Hepatocyte (in vitro differentiated cells): ENCODE data around the gene TMEM143. TPM values are rescaled to one million over a fixed set of nuclear protein-coding genes. Genes with fewer than 3 reads are reported as not detected.

Source experiments
- DNase-seq: peaks from one replicate; pipeline ENCODE4 v3.0.0-alpha.2; 2016; ENCODE audit warnings: low spot score
- H2AFZ ChIP-seq: fragments of 200-600 bp; sonication (generic); 2 replicates; pipeline ENCODE4 v1.6.0; 2016; ENCODE audit warnings: antibody characterized with exemption, mild to moderate bottlenecking
- H3K27ac ChIP-seq: fragments of 200-600 bp; sonication (generic); 2 replicates; pipeline ENCODE4 v1.5.1; 2016; ENCODE audit warnings: mild to moderate bottlenecking
- H3K27me3 ChIP-seq: fragments of 200-600 bp; sonication (generic); 2 replicates; pipeline ENCODE4 v1.6.1; 2016
- H3K36me3 ChIP-seq: fragments of 200-600 bp; sonication (generic); replicated peaks from 2 replicates; pipeline ENCODE4 v1.5.1; 2016; ENCODE audit warnings: low read depth; ENCODE audit not compliant: insufficient read depth
- H3K4me1 ChIP-seq: fragments of 200-600 bp; sonication (generic); 2 replicates; pipeline ENCODE4 v1.5.1; 2016; ENCODE audit warnings: mild to moderate bottlenecking, moderate library complexity; ENCODE audit not compliant: insufficient read depth
- H3K4me2 ChIP-seq: fragments of 200-600 bp; sonication (generic); 2 replicates; pipeline ENCODE4 v1.6.0; 2016
- H3K4me3 ChIP-seq: fragments of 200-600 bp; sonication (generic); 2 replicates; pipeline ENCODE4 v1.5.1; 2016; ENCODE audit warnings: mild to moderate bottlenecking
- H3K79me2 ChIP-seq: fragments of 200-600 bp; sonication (generic); 2 replicates; pipeline ENCODE4 v1.6.0; 2017; ENCODE audit warnings: mild to moderate bottlenecking
- H3K9me2 ChIP-seq: fragments of 200-600 bp; sonication (generic); replicated peaks from 2 replicates; pipeline ENCODE4 v1.6.0; 2017; ENCODE audit warnings: mild to moderate bottlenecking; ENCODE audit not compliant: insufficient read depth
- H3K9me3 ChIP-seq: fragments of 200-600 bp; sonication (generic); 2 replicates; pipeline ENCODE4 v1.5.1; 2016; ENCODE audit warnings: low read depth, mild to moderate bottlenecking
- H4K20me1 ChIP-seq: fragments of 200-600 bp; sonication (generic); 2 replicates; pipeline ENCODE4 v1.6.0; 2016; ENCODE audit warnings: mild to moderate bottlenecking; ENCODE audit not compliant: insufficient read depth, poor library complexity, severe bottlenecking
- EZH2 ChIP-seq: fragments of 200-600 bp; sonication (generic); IDR thresholded peaks from 2 replicates; pipeline ENCODE4 v1.6.1; 2016; ENCODE audit warnings: antibody characterized with exemption, mild to moderate bottlenecking, borderline replicate concordance
- EZH2phosphoT487 ChIP-seq: fragments of 200-600 bp; sonication (generic); IDR thresholded peaks from one replicate; pipeline ENCODE4 v1.6.1; 2018; ENCODE audit warnings: antibody characterized with exemption, mild to moderate bottlenecking, low read depth, moderate library complexity; ENCODE audit not compliant: unreplicated experiment, severe bottlenecking
- WGBS: methylation state at CpG from one replicate; pipeline ENCODE4 v1.1.6; 2016; ENCODE audit warnings: low lambda C conversion rate; ENCODE audit errors: missing lambda C conversion rate; 5-methylcytosine and 5-hydroxymethylcytosine counted together
- polyA plus RNA-seq: library from polyadenylated mRNA; unstranded; fragments of >200 nt; fragmentation: Nextera tagmentation; extraction: Ambion mirVana; gene quantifications from 2 replicates; pipeline ENCODE4 v1.2.1, GENCODE V29; 2016
- total RNA-seq: library from RNA; depleted of rRNA; stranded (reverse); fragments of >200 nt; gene quantifications from 2 replicates; pipeline ENCODE4 v1.2.3, GENCODE V29; 2014
- TF ChIP-seq, protein P1 (sequence below): fragments of 200-600 bp; sonication (generic); IDR thresholded peaks from 2 replicates; pipeline ENCODE4 v1.5.1; 2016; ENCODE audit warnings: antibody characterized with exemption, mild to moderate bottlenecking; ENCODE audit not compliant: poor library complexity

The TMEM143 gene
- total and polyA plus RNA-seq, 2 experiments from 2014 or later: 5.9 to 11.2 TPM

DNA sequence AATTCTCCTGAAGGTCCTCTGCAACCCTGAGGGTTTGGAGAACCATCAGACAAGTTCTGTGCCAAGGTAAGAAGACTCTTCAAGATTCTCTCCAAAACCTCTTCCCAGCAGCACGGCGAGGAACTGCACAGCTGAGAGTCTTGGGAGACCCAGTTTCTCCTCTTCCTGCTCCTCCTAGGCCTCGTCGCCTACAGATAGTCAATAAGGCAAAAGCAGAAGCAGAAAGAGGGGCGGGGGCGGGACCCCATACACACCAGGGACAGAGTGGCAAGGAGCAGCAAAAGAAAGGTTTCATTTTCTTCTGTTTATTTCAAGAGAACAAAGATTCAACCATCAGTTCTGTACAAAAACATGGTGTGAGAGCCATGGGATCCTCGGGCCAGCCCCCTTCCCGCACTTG, 18.5 kb upstream of the TMEM143 start:
- H3K79me2 ChIP-seq: peaks cover 6% of the 10 kb centered on the region
- WGBS: 90% methylated on average over 8 of the region's 8 CpGs
- TF ChIP-seq, protein P1, sequence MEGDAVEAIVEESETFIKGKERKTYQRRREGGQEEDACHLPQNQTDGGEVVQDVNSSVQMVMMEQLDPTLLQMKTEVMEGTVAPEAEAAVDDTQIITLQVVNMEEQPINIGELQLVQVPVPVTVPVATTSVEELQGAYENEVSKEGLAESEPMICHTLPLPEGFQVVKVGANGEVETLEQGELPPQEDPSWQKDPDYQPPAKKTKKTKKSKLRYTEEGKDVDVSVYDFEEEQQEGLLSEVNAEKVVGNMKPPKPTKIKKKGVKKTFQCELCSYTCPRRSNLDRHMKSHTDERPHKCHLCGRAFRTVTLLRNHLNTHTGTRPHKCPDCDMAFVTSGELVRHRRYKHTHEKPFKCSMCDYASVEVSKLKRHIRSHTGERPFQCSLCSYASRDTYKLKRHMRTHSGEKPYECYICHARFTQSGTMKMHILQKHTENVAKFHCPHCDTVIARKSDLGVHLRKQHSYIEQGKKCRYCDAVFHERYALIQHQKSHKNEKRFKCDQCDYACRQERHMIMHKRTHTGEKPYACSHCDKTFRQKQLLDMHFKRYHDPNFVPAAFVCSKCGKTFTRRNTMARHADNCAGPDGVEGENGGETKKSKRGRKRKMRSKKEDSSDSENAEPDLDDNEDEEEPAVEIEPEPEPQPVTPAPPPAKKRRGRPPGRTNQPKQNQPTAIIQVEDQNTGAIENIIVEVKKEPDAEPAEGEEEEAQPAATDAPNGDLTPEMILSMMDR: no peak
- TF ChIP-seq EZH2phosphoT487 (no peak), EZH2 (no peak)
- no peak overlapping the region for H2AFZ ChIP-seq
- H3K9me3 ChIP-seq: no peaks in the 10 kb centered on the region
- no peaks in the 10 kb centered on the region for H3K27me3 ChIP-seq
- H3K27ac ChIP-seq: no peak overlapping the region
- no peak overlapping the region for H3K4me2 ChIP-seq
- no peak for DNase-seq
- no peaks in the 10 kb centered on the region for H3K4me1 ChIP-seq
- no peaks in the 10 kb centered on the region for H3K9me2 ChIP-seq
- H3K36me3 ChIP-seq: no peaks in the 10 kb centered on the region
- H3K4me3 ChIP-seq: no peak overlapping the region
- peaks cover 3% of the 10 kb centered on the region for H4K20me1 ChIP-seq

DNA sequence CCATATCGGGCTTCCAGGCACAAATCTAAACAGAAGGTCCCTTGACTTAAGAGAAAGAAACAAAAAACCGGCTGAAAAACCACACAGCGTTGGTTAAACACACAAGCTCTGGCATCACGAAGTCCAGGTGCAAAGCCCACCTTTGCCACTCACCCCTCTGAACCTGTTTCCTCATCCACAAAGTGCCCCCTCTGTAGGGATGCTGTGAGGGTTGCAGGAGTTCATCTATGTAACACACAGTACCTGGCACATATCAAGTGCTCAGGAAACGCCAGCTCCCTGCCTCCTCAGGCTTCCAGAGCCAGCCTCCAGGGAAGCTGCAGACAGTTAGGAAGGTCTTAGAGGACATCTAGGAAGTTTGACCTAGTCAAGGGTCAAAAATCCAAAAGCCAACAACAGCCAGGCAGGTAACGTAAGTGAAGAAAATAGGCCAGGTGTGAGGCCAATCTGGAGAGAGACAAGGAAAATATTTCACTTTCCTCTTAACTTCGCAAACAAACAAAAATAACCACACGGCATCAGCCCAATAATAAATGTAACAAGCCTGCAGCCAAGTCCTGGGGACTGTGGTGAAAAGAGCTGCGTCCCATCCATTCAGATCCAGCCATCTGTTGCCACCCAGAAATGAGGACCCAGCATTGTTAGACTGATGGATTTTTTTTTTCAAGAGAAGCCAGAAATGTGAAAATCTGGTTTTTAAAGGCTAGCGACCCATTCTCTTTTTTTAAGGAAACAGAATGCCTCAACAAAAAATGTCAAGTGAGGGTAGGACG, 17.6 kb upstream of the TMEM143 start:
- 92% methylated on average over 11 of the region's 11 CpGs for WGBS
- Histone ChIP-seq H3K9me2 (no peaks in the 10 kb centered on the region), H3K27me3 (no peaks in the 10 kb centered on the region), H4K20me1 (no peaks in the 10 kb centered on the region), H3K9me3 (no peaks in the 10 kb centered on the region), H2AFZ (no peak overlapping the region), H3K4me2 (no peak overlapping the region), H3K27ac (no peak overlapping the region), H3K36me3 (no peaks in the 10 kb centered on the region), H3K4me3 (no peak overlapping the region), H3K79me2 (no peaks in the 10 kb centered on the region), H3K4me1 (no peaks in the 10 kb centered on the region)
- TF ChIP-seq EZH2: no peak
- TF ChIP-seq, protein P1: no peak
- no peak for TF ChIP-seq EZH2phosphoT487
- DNase-seq: no peak

DNA sequence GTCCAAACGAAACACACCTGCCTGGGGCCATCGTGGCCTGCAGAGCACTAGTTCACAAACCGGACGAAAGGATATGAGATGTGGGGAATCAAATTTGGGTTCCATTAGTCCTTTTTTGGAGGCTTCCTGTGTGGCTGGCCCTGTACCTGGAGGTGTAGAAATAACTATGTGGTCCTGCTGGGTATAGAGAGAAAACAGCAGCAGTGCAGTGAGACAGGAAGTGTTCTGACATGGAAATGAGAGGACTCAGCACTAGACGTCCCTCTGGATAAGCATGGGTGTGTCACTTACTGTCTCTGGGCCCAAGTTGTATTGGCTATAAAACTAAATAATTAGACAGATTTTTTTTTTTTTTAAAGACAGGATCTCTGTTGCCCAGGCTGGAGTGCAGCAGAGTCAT, 15.3 kb upstream of the TMEM143 start:
- TF ChIP-seq EZH2 (no peak), EZH2phosphoT487 (no peak)
- TF ChIP-seq, protein P1: no peak
- H3K27ac ChIP-seq: no peak overlapping the region
- WGBS: 77% methylated on average over 5 of the region's 5 CpGs

More for the DNA sequence above, 15.3 kb upstream of the TMEM143 start:
- no peaks in the 10 kb centered on the region for H3K27me3 ChIP-seq
- DNase-seq: no peak
- H3K9me2 ChIP-seq: no peaks in the 10 kb centered on the region
- H3K36me3 ChIP-seq: no peaks in the 10 kb centered on the region
- no peaks in the 10 kb centered on the region for H3K79me2 ChIP-seq
- no peaks in the 10 kb centered on the region for H3K9me3 ChIP-seq
- H3K4me1 ChIP-seq: no peaks in the 10 kb centered on the region
- no peak overlapping the region for H2AFZ ChIP-seq
- no peak overlapping the region for H3K4me2 ChIP-seq
- H4K20me1 ChIP-seq: no peaks in the 10 kb centered on the region
- no peak overlapping the region for H3K4me3 ChIP-seq
